MCF 10A (cell line): ENCODE measurements around the gene LPA. TPM values are rescaled to one million over a fixed set of nuclear protein-coding genes. Genes with fewer than 3 reads are reported as not detected.
"Not testable (repeated sequence)": the region's sequence is repeated elsewhere in the genome, so short reads cannot be mapped to it uniquely, and the experiment has no call there.

Experiments used
- BruUV-seq: library from RNA; stranded (reverse); fragments of 400-500 nt; replicated peaks from 2 replicates; lab custom pipeline; 2021; lab: Mats Ljungman, UMichigan
- CTCF ChIA-PET: fragments of 300-600 bp; sonication (Branson Sonifier 250); formaldehyde crosslinking; extraction: SDS; loops from one replicate; lab custom pipeline; 2021; ENCODE audit warnings: antibody characterized with exemption, inconsistent platforms; lab: Yijun Ruan, JAX
- POLR2A ChIA-PET: fragments of 300-600, 350-650 bp; sonication (Branson Sonifier 250); formaldehyde crosslinking; extraction: SDS; loops from one replicate; lab custom pipeline; 2020; ENCODE audit warnings: antibody characterized with exemption, inconsistent platforms; lab: Yijun Ruan, JAX
- DNase-seq: peaks from one replicate; pipeline ENCODE4 v3.0.0-alpha.2; 2018; ENCODE audit not compliant: unreplicated experiment
- H3K27ac Mint-ChIP-seq: one replicate; pipeline ENCODE4 v1.8.0; 2022; ENCODE audit warnings: mild to moderate bottlenecking, low read depth, mixed read lengths; ENCODE audit not compliant: unreplicated experiment
- H3K27me3 Mint-ChIP-seq: one replicate; pipeline ENCODE4 v1.8.0; 2022; ENCODE audit warnings: mixed read lengths; ENCODE audit not compliant: insufficient read depth, unreplicated experiment
- H3K36me3 Mint-ChIP-seq: one replicate; pipeline ENCODE4 v1.8.0; 2022; ENCODE audit warnings: mild to moderate bottlenecking, moderate library complexity, mixed read lengths; ENCODE audit not compliant: insufficient read depth, unreplicated experiment
- H3K4me1 Mint-ChIP-seq: one replicate; pipeline ENCODE4 v1.8.0; 2022; ENCODE audit warnings: mixed read lengths; ENCODE audit not compliant: insufficient read depth, unreplicated experiment
- H3K4me3 Mint-ChIP-seq: one replicate; pipeline ENCODE4 v1.8.0; 2022; ENCODE audit warnings: mild to moderate bottlenecking, moderate library complexity, mixed read lengths; ENCODE audit not compliant: unreplicated experiment
- H3K9me3 Mint-ChIP-seq: one replicate; pipeline ENCODE4 v1.8.0; 2022; ENCODE audit warnings: mixed read lengths; ENCODE audit not compliant: unreplicated experiment
- CTCF ChIP-seq: fragments of 200-600 bp; IDR thresholded peaks from one replicate; pipeline ENCODE4 v1.8.0; 2022; ENCODE audit warnings: antibody characterized with exemption, mild to moderate bottlenecking; ENCODE audit not compliant: unreplicated experiment
- intact Hi-C: fragments of 100-400 bp; cut with micrococcal nuclease; formaldehyde crosslinking; loops from 2 replicates; pipeline ENCODE4 v1.14.1; 2022
- total RNA-seq: library from RNA; stranded (reverse); gene quantifications from 2 replicates; pipeline ENCODE4 v1.2.3, GENCODE V29; 2022

LPA gene
- total RNA-seq, 1 experiment from 2014 or later = not detected

DNA sequence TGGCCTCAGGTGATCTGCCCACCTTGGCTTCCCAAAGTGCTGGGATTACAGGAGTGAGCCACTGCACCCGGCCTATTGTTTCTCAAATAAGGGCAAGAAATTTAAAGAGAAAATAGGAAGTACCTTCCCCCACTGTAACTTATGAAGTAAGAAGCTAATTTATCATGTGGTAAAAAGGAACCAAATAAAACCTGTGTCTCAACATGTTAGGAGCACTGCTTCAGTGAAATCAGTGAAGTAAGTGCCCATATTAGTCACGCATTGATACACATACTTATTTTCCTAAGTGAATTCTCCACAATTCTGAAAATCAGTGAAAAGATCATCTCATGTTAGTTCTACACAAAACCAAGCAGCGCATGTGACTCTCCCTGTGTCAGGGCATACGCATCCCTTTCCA is 14.2 kb upstream of the LPA start:
- Mint-ChIP-seq H3K9me3 (peaks cover 5% of the 10 kb centered on the region), H3K4me1 (no peaks in the 10 kb centered on the region), H3K27ac (no peak overlapping the region), H3K27me3 (peaks cover 31% of the 10 kb centered on the region), H3K4me3 (no peak overlapping the region), H3K36me3 (no peaks in the 10 kb centered on the region)
- CTCF ChIA-PET = interaction anchor here (0.6 to 1.2 kb wide), 3 partner anchors 11 to 143 kb away, joined by 3 to 4 read pairs (median 4); no protein-coding TSS in a partner anchor
- POLR2A ChIA-PET = no interaction called here
- TF ChIP-seq CTCF = no peak
- no TSS peak for BruUV-seq
- intact Hi-C loops = no loop called here
- DNase-seq = no peak

DNA sequence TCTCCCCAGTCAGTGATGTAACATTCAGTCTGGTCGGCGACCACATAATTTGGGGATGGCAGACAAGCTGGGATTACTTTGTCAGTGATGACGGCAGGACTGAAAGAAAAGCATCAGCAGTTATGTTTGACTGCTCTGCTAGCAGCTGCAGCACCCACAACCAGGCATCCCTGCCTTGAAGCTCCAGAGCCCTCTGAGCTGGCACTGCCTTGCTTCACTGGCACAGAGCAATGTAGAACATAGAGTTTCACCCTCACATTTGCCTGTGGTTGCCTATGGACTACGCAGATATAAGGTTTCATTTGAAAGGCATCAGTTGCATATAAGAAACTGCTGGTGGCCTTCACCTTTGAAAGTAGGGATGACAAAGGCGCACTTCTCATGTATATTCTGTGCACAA is 12.3 kb upstream of the LPA start:
- H3K4me3 Mint-ChIP-seq, POLR2A ChIA-PET, BruUV-seq, H3K4me1 Mint-ChIP-seq, H3K36me3 Mint-ChIP-seq, intact Hi-C loops, H3K27ac Mint-ChIP-seq, DNase-seq: not testable (repeated sequence)
- peaks cover 49% of the 10 kb centered on the region for H3K27me3 Mint-ChIP-seq
- peaks cover 10% of the 10 kb centered on the region for H3K9me3 Mint-ChIP-seq
- CTCF ChIA-PET = interaction anchor here (0.7 kb wide), 1 partner anchor 128 kb away, joined by 3 read pairs; no protein-coding TSS in a partner anchor

DNA sequence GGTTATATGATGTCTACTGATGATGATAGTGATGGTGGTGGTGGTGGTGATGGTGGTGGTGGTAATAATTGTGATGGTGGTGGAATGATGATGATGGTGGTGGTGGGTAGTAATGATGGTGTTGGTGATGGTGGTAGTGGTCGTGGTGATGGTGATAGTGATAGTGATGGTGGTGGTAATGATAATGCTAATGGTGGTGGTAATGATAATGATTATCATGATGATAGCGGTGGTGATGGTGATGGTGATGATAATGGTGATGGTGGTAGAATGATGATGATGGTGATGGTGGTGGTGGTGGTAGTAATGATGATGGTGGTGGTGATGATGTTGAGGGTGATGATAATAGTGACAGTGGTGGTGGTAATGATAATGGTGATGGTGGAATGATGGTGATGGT is 4.5 kb upstream of the LPA start:
- Mint-ChIP-seq H3K27ac (no peak overlapping the region), H3K9me3 (peaks cover 9% of the 10 kb centered on the region), H3K4me1 (no peaks in the 10 kb centered on the region), H3K27me3 (peaks cover 27% of the 10 kb centered on the region), H3K36me3 (no peaks in the 10 kb centered on the region), H3K4me3 (no peak overlapping the region)
- BruUV-seq = no TSS peak
- ChIA-PET POLR2A (no interaction called here), CTCF (interaction anchor here (0.6 to 1.5 kb wide), 4 partner anchors 9 to 596 kb away, joined by 3 to 6 read pairs (median 4); no protein-coding TSS in a partner anchor)
- no peak for TF ChIP-seq CTCF
- intact Hi-C loops = loop anchor here (1.0 to 2.0 kb wide), 2 partner anchors 149 to 448 kb away; no protein-coding TSS in a partner anchor
- DNase-seq = no peak

DNA sequence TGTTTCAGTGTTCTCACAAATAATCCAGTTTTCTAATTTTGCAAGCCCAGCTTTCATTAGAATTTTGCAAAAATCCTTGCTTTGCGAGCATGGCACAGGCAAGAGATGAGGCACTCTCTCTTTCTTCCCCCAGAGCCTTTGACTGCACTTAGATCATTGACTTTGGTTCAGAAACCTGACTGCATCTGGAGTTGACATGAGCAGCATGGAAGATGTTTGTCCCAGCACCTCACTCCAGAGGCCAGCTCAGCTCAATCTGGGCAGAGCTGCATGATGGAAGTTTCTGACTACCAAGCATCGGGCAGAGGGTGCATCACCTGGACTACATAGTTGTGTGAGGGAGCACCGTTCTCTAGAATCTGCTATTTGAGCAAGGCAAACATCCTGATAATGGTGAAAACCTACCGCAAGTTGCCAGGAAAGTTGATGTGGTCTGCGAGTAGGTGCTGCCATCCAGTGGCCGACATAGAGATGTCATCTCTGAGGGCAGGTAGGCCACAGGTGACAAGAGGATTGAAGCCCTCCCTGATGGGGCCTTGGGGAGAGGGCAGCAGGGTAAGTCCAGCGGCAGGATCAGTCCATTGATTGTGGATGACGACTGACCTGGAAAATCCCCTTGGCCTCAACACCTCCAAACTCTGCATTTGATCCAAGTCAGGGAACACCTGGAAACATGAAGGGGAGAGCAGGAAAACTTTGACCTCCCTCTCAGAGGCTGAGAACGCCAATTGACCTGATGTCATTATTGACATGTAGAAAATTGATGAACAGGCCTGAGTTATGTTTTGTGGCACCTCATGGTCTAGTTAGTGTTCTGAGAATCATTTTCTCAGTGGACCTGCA is 3.8 kb upstream of the LPA start:
- intact Hi-C loops = loop anchor here (1.0 to 2.0 kb wide), 2 partner anchors 149 to 447 kb away; no protein-coding TSS in a partner anchor
- Mint-ChIP-seq H3K27ac (no peak overlapping the region), H3K27me3 (peaks cover 27% of the 10 kb centered on the region), H3K4me1 (no peaks in the 10 kb centered on the region), H3K4me3 (no peak overlapping the region), H3K9me3 (peaks cover 2% of the 10 kb centered on the region), H3K36me3 (no peaks in the 10 kb centered on the region)
- peak; percentile 74 for TF ChIP-seq CTCF
- no TSS peak for BruUV-seq
- POLR2A ChIA-PET = no interaction called here
- peak; percentile 53 for DNase-seq
- CTCF ChIA-PET = interaction anchor here (0.6 to 3.7 kb wide), 16 partner anchors 9 to 703 kb away, joined by 3 to 36 read pairs (median 4); no protein-coding TSS in a partner anchor
